IPS DF 19.7 (cell line): Measurements from ENCODE around the gene SERINC2.
"Not testable (repeated sequence)": the region's sequence is repeated elsewhere in the genome, so short reads cannot be mapped to it uniquely, and the experiment has no call there.

Source experiments
- DNase-seq: peaks from one replicate; pipeline ENCODE4 v3.0.0-alpha.2; 2013; ENCODE audit warnings: low read depth, low spot score

SERINC2 gene

GRCh38 chr1:31383967-31384366, 29.0 kb upstream of the SERINC2 start:
- no peak for DNase-seq

GRCh38 chr1:31386576-31387243, 26.3 kb upstream of the SERINC2 start:
- DNase-seq: not testable (repeated sequence)

DNA sequence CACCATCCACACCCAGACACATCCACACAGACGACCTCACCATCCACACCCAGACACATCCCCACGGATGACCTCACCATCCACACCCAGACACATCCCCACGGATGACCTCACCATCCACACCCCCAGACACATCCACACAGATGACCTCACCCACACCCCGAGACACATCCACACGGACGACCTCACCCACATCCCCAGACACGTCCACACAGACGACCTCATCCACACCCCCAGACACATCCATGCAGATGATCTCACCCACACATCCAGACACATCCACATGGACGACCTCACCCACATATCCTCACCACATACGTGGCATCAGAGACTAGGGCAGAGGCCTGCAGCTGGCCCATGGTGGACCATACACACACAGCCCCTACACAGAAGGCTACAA, 25.4 kb upstream of the SERINC2 start:
- DNase-seq: no peak

GRCh38 chr1:31389616-31390015, 23.4 kb upstream of the SERINC2 start:
- DNase-seq: no peak

DNA sequence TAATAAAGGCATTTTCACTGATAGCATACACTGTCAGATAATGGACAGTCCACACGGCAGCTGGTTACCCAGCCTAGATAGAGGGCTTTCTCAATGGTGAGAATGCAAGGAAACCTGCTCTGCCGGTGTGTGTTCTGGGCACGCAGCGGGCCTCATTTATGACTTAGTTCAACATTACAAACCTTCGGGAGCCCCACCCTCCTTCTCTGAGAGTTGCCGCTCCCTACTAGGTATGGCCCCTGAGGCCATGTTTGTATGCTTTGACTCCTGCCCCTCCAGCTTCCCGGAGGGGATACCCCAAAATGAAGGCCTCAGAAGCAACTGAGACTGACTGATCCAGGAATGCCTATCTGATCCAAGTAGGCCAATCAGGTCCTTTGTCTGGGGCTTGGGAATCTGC, 22.9 kb upstream of the SERINC2 start:
- DNase-seq: no peak

GRCh38 chr1:31393463-31393862, 19.6 kb upstream of the SERINC2 start:
- no peak for DNase-seq

GRCh38 chr1:31394584-31395193, 18.3 kb upstream of the SERINC2 start:
- DNase-seq: peak; percentile 79

- no peak for DNase-seq
Measured at GRCh38 chr1:31396633-31397351, 16.2 kb upstream of the SERINC2 start.

GRCh38 chr1:31397360-31398095, 15.5 kb upstream of the SERINC2 start:
- no peak for DNase-seq

DNA sequence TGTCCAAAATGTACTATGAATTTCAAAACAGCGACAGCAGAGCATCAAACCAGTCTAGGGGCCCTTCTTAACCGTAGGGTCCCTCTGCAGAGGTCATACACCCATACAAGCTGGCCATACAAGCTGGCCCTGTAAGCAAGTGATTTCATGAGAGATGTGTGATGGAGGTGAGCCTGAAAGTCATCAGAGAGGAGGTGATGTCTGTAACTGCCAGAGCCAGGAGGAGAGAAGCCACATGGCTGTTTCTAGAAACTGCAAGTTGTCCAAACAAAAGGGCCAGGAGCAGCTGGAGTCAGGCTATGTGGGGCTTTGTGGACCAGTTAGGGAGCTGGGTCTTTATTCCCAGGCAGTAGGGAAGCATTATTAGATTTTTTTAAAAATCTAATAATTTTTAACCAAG, 14.8 kb upstream of the SERINC2 start:
- DNase-seq: no peak

- DNase-seq: no peak
Measured at GRCh38 chr1:31399976-31400375, 13.0 kb upstream of the SERINC2 start.

GRCh38 chr1:31400393-31400792, 12.6 kb upstream of the SERINC2 start:
- DNase-seq: no peak

GRCh38 chr1:31401241-31401640, 11.8 kb upstream of the SERINC2 start:
- no peak for DNase-seq

GRCh38 chr1:31405578-31406245, 7.3 kb upstream of the SERINC2 start:
- no peak for DNase-seq

- no peak for DNase-seq
Measured at GRCh38 chr1:31407029-31407626, 5.9 kb upstream of the SERINC2 start.

DNA sequence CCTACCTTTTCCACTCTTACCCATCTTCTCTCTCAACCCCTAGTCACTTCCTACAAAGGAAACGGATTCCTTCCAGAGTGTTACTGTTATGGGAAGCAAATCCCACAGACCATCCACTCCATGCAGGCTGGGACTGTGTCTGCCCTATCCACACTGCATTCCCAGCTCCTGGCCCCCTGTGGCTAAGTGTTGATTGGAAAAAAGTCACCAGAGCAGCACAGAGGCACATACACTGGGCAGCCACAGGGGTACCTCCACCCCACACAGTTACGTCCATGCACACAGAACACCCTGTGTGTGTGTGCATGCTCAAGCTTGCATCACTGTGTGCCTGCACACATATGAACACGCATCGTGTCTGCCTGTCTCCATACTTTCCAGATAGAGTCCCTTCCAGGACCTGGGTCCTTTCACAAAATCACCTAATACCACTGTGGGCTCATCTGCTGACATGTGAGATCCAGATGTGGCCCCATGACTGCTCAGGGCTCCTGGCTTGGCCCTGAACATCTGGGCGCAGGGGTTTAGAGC, 4.2 kb upstream of the SERINC2 start:
- DNase-seq: no peak

DNA sequence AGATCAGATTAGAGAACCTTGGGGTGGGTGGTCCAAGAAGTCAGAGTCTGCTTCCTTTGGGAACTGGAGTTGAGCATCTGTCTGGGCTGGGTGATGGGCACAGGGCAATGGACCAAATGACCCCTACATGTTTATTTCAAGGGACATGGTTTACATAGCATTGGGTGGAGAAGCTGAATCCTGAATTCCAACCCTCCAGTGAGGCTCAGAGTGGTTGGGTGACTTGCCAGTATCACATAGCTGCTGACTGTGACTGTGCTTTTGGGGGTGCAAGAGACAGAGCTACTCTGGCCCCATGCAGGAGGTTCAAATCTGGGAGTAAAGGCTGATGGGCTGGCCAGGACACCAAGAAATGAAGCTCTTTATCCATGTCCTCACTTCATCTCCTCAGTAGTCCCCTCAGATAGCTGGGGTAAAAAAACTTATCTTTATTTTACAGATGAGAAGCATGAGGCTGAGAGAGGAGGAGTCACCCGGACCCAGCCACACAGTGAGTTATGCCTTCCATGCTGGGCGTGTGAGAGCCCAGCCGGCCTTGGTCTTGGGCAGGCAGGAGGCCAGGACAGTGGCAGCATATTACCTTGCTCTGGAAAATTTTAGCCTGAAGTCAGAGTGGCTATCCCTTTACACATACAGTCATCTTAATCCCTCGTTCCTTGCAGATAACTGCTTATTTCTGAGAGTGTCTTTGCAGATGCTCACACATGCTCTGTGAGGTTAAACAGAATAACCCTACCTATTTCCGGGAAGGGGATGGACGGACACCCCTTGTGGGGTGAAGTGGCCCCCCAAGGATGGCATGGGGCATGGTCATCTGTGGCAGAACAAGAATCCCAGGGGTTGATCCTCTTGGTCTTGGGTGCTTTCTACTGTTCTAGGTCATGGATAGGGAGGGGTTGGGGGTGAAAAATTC, 2.8 kb upstream of the SERINC2 start:
- no peak for DNase-seq

- DNase-seq: no peak
Measured at GRCh38 chr1:31410871-31411270, 2.1 kb upstream of the SERINC2 start.

- no peak for DNase-seq
Measured at GRCh38 chr1:31412205-31412604, 808 bp upstream of the SERINC2 start.

- no peak for DNase-seq
Measured at GRCh38 chr1:31413405-31414001, 490 bp downstream of the SERINC2 start.
